ENCODE measurements around the gene CHI3L1.
"Not testable (repeated sequence)": the region's sequence is repeated elsewhere in the genome, so short reads cannot be mapped to it uniquely, and the experiment has no call there.

The CHI3L1 gene

DNA sequence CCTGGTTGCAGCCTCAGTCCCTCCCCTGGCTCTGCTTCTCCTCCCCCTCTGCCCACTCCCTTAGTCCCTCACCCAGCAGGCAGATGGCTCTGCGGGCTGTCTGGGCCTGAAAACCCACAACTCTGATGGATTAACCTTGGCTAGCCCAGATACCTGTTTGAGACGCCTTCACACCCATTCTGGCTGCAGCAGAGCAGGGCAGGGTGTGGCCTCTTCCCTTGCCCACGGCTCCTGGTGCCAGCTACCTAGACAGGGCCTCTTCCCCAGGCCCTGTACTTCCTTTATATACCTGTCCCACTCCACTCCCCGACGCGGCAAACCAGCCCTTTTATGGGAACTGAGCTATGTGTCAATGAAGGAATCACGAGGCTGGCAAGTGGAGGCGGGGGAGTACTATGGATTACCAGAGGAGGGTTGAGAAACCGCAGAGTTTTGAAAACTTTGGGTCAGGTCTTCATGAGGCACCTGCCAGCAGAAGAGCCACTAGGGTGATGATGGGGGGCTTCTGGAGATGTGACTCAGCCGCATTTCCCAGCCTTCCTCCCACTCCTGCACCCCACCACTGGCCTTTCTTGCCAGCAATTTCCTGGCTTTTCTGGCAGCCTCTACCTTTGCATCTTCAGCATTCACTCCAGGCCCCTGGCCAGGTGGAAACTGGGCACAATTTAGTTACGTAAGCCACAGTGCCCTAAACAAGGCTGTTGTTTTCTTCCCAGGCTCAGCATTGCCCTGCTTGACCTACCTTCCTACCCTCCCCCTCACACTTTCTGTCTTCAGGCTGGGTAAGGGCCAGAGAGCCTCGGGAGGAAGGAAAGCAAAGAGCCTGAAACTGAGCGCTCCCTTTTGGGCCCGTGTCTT is at the start of gene CHI3L1:
TSS of gene CHI3L1 (minus strand) at position 259 of the 858 bp plus-strand sequence. CDS start at position 178, 81 bp downstream.
- DNase-seq (ENCODE audit: low read depth) = peak; percentile 90
- TF ChIP-seq, protein P1, sequence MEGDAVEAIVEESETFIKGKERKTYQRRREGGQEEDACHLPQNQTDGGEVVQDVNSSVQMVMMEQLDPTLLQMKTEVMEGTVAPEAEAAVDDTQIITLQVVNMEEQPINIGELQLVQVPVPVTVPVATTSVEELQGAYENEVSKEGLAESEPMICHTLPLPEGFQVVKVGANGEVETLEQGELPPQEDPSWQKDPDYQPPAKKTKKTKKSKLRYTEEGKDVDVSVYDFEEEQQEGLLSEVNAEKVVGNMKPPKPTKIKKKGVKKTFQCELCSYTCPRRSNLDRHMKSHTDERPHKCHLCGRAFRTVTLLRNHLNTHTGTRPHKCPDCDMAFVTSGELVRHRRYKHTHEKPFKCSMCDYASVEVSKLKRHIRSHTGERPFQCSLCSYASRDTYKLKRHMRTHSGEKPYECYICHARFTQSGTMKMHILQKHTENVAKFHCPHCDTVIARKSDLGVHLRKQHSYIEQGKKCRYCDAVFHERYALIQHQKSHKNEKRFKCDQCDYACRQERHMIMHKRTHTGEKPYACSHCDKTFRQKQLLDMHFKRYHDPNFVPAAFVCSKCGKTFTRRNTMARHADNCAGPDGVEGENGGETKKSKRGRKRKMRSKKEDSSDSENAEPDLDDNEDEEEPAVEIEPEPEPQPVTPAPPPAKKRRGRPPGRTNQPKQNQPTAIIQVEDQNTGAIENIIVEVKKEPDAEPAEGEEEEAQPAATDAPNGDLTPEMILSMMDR (IDR thresholded peaks at IDR 0.05; ENCODE audit: low read length, missing control alignments) = no peak
- H3K4me3 ChIP-seq (replicated peaks; ENCODE audit: low read depth, low read length) = peak within 1 kb of the TSS; percentile 34

DNA sequence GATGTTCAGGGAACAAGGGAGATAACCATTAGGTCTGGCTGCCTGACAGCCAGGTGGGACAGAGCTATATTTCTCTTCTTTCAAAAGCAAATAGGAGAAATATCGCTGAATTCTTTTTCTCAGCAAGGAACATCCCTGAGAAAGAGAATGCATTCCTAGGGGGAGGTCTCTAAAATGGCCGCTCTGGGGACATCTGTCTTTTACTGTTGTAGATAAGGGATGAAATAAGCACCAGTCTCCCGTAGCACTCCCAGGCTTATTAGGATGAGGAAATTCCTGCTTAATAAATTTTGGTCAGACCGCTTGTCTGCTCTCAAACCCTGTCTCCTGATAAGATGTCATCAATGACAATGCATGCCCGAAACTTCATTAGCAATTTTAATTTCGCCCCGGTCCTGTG is 48.4 kb upstream of the CHI3L1 start:
- not testable (repeated sequence) for DNase-seq (ENCODE audit: low read depth); H3K4me3 ChIP-seq (replicated peaks; ENCODE audit: low read depth, low read length)

DNA sequence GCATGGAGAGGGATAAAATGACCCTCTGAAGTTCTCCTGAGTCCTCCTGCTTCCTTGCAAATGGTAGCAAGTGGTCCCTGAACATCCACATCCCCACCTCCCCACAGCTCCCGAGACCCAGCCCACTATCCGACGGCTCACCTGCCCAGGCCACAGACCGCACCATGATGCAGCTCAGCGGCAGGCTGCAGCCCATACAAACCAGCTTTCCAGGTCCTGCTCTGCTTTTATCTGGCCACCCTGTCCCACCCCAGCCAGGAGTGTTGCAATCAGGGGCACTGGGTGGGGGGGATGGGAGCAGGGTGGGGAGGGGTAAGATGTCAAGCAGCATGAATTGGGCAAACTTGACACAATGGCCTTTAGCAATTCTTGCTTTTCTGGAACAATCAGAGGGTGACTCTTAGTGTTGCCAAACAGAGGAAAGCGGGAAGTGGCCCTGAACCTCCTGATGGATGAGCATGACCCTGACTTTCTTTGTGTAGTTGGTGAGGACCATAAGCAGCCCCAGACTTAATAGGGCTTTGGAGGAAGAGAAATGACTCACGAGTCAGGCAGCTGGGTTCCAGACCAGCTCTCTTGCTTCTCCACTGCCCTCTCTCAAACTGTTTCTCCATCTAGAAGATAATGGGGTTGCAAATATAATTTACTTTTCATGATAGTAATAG is 43.1 kb upstream of the CHI3L1 start, which contains the start of gene CHIT1:
TSS of gene CHIT1 (minus strand) at position 203 of the 665 bp plus-strand sequence. CDS start at position 166, 37 bp downstream.
- TF ChIP-seq, protein P1 (IDR thresholded peaks at IDR 0.05; ENCODE audit: low read length, missing control alignments) = no peak
- DNase-seq (ENCODE audit: low read depth) = no peak
- H3K4me3 ChIP-seq (replicated peaks; ENCODE audit: low read depth, low read length) = no peak within 1 kb of the TSS

DNA sequence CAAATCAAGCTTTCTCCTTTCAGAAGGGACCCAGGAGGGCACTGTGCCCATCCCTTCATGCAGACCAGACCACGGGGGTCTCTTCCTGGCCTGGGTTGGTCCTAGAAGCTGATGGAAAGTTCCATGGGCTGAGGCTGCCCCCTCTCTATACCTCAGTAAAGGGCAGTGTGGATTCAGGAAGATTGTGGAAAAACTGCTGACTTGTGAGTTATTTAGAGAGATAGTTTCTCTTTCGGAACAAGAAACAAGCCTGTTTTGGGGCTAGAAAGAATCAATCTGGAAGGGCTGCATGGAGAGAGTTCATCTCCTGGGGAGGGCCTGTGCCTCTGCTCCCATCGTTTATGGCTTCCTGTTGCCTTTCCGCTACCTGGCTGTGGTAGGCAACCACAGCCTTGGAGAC is 42.2 kb upstream of the CHI3L1 start:
- TF ChIP-seq, protein P1 (IDR thresholded peaks at IDR 0.05; ENCODE audit: low read length, missing control alignments) = no peak
- no peak for DNase-seq (ENCODE audit: low read depth)
- H3K4me3 ChIP-seq (replicated peaks; ENCODE audit: low read depth, low read length) = no peak overlapping the region

DNA sequence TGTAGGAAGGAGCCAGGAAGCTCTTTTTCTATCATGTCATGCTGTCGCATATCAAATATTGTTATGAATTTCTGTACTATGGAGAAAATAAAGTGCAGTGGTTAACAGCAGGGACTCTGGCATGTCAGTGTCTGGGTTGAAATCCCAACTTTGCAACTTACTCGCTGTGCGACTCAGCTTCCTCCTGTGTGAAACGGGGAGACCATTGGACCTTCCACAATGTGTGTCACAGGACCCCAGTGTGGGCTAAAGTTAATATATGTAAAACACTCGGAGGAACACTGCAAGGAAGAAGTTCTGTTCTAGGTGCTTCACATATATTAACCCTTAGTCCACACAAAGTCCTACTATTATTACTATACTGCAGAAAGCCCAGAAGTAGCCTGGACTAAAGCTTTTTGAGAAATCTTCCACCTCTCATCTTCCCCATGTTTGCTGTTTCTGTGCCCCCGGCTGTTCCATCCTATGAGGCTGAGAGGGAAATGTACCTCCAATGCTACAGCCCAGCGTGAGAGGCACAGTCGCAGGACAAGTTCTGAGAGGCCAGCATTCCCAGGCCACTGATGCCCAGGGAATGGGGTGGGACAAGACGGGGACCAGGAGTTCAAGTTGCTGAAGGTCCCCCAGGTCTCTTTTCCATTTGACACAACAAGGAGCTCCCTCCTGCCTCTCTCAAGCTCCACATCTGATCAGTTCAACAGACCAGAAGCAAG is 41.0 kb upstream of the CHI3L1 start:
- no peak for DNase-seq (ENCODE audit: low read depth)
- TF ChIP-seq, protein P1 (IDR thresholded peaks at IDR 0.05; ENCODE audit: low read length, missing control alignments) = no peak
- no peak overlapping the region for H3K4me3 ChIP-seq (replicated peaks; ENCODE audit: low read depth, low read length)

DNA sequence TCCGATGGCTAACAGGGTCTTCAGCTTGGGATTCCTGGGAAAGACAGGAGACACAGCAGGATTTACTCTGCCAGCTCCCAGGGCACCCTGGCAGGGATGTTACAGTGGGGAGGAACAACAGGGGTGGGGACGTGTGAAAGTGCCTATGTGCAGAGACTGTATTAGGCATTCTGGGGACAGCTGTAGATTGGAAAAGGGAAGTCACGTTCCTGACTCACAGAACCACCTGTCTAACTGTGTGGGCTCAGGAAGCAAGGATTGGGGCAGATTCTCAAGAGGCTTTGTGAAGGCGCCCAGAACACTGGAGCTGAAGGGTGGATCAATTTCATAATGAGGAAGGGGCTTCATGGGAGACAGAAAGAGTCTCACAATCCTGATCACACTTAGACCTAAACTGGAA is 38.6 kb upstream of the CHI3L1 start:
- H3K4me3 ChIP-seq (replicated peaks; ENCODE audit: low read depth, low read length) = no peak overlapping the region
- TF ChIP-seq, protein P1 (IDR thresholded peaks at IDR 0.05; ENCODE audit: low read length, missing control alignments) = no peak
- DNase-seq (ENCODE audit: low read depth) = no peak
